ENCODE results near the gene EIF5A. TPM values are rescaled to one million over a fixed set of nuclear protein-coding genes. Genes with fewer than 3 reads are reported as not detected.

The EIF5A gene
- total and polyA plus RNA-seq, 2 of the 8 experiments (the other 6 are each of a cell fraction or from before 2014, with no cell fraction given): 717 to 1,172 TPM

DNA sequence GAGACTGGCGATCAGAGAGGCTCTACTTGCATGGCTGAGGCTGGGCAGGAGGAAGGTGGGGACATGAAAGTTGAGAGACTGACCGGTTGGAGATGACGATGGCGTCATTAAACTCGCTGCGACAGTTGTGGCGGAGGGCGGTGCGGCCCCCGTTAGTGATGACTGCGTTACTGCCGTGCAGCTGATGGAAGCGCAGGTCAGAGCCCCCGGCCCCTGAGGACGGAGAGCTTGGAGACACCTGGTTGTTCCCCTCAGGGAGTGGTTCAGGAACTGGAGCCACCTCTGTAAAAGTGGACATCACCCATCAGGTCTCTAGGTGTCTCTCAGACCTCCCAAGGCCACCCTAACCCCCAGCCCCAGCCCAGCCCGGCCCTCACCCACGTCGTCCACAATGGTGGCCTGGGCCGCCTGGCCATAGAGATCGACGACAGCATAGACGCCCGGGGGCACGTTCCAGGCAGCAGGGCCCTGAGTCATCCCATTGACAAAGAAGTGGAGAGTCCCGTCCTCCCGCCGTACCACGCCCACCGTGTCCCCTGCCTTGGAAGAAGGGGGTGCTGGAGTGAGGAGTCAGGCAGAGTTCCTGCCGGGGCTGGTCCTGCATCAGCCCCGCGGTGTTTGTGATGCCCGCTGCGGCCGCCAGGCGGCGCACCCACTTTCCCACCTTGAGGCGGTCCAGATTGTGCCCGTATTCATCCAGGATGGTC lies 16.5 kb downstream of the EIF5A start (continued):
- no peak for TF ChIP-seq KDM5A (IDR thresholded peaks at IDR 0.05; ENCODE audit: low read length)
- TF ChIP-seq HDAC6 (IDR thresholded peaks at IDR 0.05; ENCODE audit: low read depth, low read length): no peak
- TF ChIP-seq SIRT6 (IDR thresholded peaks at IDR 0.05; ENCODE audit: low read length): no peak
- TF ChIP-seq HDAC2 (IDR thresholded peaks at IDR 0.05; ENCODE audit: borderline replicate concordance in 1 of 2, low read depth in 2 of 2, low read length in 2 of 2): no peak
- TF ChIP-seq TCF12 (IDR thresholded peaks at IDR 0.05; ENCODE audit: low read depth, low read length): no peak
- no peak; the same call in 1 of the 2 replicates for TF ChIP-seq TBP (IDR thresholded peaks at IDR 0.05; ENCODE audit: low read depth, low read length)
- peak; percentile 74 to 84 for TF ChIP-seq RAD21 (IDR thresholded peaks at IDR 0.05 in 1 of 2, conservative IDR thresholded peaks at IDR 0.05 in 1 of 2; ENCODE audit: low read depth in 2 of 2, low read length in 2 of 2)
- TF ChIP-seq YY1 (IDR thresholded peaks at IDR 0.05; ENCODE audit: low read depth, low read length): peak; percentile 66; the same call in 1 of the 2 replicates
- TF ChIP-seq, protein P1, sequence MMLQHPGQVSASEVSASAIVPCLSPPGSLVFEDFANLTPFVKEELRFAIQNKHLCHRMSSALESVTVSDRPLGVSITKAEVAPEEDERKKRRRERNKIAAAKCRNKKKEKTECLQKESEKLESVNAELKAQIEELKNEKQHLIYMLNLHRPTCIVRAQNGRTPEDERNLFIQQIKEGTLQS (IDR thresholded peaks at IDR 0.05; ENCODE audit: insufficient read depth, low read depth, low read length): no peak
- no peak for TF ChIP-seq CBX8 (IDR thresholded peaks at IDR 0.05; ENCODE audit: borderline replicate concordance, low read depth, low read length)
- TF ChIP-seq, protein P2, sequence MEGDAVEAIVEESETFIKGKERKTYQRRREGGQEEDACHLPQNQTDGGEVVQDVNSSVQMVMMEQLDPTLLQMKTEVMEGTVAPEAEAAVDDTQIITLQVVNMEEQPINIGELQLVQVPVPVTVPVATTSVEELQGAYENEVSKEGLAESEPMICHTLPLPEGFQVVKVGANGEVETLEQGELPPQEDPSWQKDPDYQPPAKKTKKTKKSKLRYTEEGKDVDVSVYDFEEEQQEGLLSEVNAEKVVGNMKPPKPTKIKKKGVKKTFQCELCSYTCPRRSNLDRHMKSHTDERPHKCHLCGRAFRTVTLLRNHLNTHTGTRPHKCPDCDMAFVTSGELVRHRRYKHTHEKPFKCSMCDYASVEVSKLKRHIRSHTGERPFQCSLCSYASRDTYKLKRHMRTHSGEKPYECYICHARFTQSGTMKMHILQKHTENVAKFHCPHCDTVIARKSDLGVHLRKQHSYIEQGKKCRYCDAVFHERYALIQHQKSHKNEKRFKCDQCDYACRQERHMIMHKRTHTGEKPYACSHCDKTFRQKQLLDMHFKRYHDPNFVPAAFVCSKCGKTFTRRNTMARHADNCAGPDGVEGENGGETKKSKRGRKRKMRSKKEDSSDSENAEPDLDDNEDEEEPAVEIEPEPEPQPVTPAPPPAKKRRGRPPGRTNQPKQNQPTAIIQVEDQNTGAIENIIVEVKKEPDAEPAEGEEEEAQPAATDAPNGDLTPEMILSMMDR (IDR thresholded peaks at IDR 0.05; ENCODE audit: control extremely low read depth in 1 of 3, insufficient read depth in 1 of 3, low read depth in 1 of 3, low read length in 3 of 3): peak; percentile 93 to 97 (median 94)
- TF ChIP-seq JUN (IDR thresholded peaks at IDR 0.05; ENCODE audit: low read depth, low read length): no peak
- TF ChIP-seq ASH2L (IDR thresholded peaks at IDR 0.05; ENCODE audit: low read length): no peak

All from H1 (cell line).